Keratinocyte (primary cell): ENCODE measurements around the gene DOP1A. TPM values are rescaled to one million over a fixed set of nuclear protein-coding genes. Genes with fewer than 3 reads are reported as not detected.

Source experiments
- DNase-seq: peaks from one replicate; pipeline ENCODE4 v3.0.0-alpha.2; 2011; ENCODE audit warnings: low read depth, missing footprints, low spot score
- FAIRE-seq: peaks from 2 replicates; lab custom pipeline; 2011; peaks lifted over from hg19 to GRCh38; lab: Jason Lieb, UNC
- H2AFZ ChIP-seq: 2 replicates; pipeline ENCODE4 v1.6.0; 2012; ENCODE audit warnings: low read length, control low read depth, inconsistent platforms; ENCODE audit not compliant: control insufficient read depth
- H3K27ac ChIP-seq: 2 replicates; pipeline ENCODE4 v1.5.1; 2011; ENCODE audit warnings: low read length; ENCODE audit not compliant: control insufficient read depth, insufficient read depth
- H3K27me3 ChIP-seq: 3 replicates; pipeline ENCODE4 v1.6.0; 2011; ENCODE audit warnings: low read length; ENCODE audit not compliant: control insufficient read depth, insufficient read depth; ENCODE audit errors: extremely low read depth
- H3K36me3 ChIP-seq, 2 experiments: 2 replicates in 1 of 2; 3 replicates in 1 of 2; pipeline ENCODE4 v1.5.1; 2011; ENCODE audit warnings: low read length in 2 of 2, mild to moderate bottlenecking in 1 of 2; ENCODE audit not compliant: control insufficient read depth in 2 of 2, insufficient read depth in 2 of 2; ENCODE audit errors: extremely low read depth in 1 of 2
- H3K4me1 ChIP-seq: 3 replicates; pipeline ENCODE4 v1.5.1; 2011; ENCODE audit warnings: low read length; ENCODE audit not compliant: control insufficient read depth, insufficient read depth; ENCODE audit errors: extremely low read depth
- H3K4me2 ChIP-seq: 3 replicates; pipeline ENCODE4 v1.6.0; 2011; ENCODE audit warnings: low read depth, low read length; ENCODE audit not compliant: control insufficient read depth, insufficient read depth; ENCODE audit errors: extremely low read depth
- H3K4me3 ChIP-seq, 3 experiments: fragments of 200-600 bp in 1 of 3; sonication (generic) in 1 of 3; 2 replicates in 2 of 3; 3 replicates in 1 of 3; pipeline ENCODE4 v1.5.1; 2011 to 2016; ENCODE audit warnings: low read length in 3 of 3, mild to moderate bottlenecking in 3 of 3, control low read depth in 2 of 3, inconsistent platforms in 1 of 3, low read depth in 1 of 3, mixed read lengths in 1 of 3, mixed run types in 1 of 3, moderate library complexity in 1 of 3; ENCODE audit not compliant: control insufficient read depth in 2 of 3, insufficient read depth in 2 of 3; ENCODE audit errors: extremely low read depth in 1 of 3
- H3K79me2 ChIP-seq: 2 replicates; pipeline ENCODE4 v1.6.0; 2012; ENCODE audit warnings: low read length; ENCODE audit not compliant: control insufficient read depth, insufficient read depth
- H3K9ac ChIP-seq: 3 replicates; pipeline ENCODE4 v1.6.0; 2011; ENCODE audit warnings: low read length; ENCODE audit not compliant: control insufficient read depth, insufficient read depth; ENCODE audit errors: extremely low read depth
- H3K9me1 ChIP-seq: 3 replicates; pipeline ENCODE4 v1.6.0; 2011; ENCODE audit warnings: low read length; ENCODE audit not compliant: control insufficient read depth, insufficient read depth; ENCODE audit errors: extremely low read depth
- H3K9me3 ChIP-seq: 2 replicates; pipeline ENCODE4 v1.5.1; 2012; ENCODE audit warnings: low read depth, low read length; ENCODE audit not compliant: control insufficient read depth
- H4K20me1 ChIP-seq: 3 replicates; pipeline ENCODE4 v1.6.0; 2011; ENCODE audit warnings: low read length; ENCODE audit not compliant: control insufficient read depth, insufficient read depth; ENCODE audit errors: extremely low read depth
- EZH2 ChIP-seq: IDR thresholded peaks from one replicate; pipeline ENCODE4 v1.6.1; 2012; ENCODE audit warnings: inconsistent platforms, mild to moderate bottlenecking, low read length, moderate library complexity
- dilution Hi-C: fragments of 300-500 bp; cut with MboI; formaldehyde crosslinking; loops from one replicate; pipeline ENCODE4 v1.7.0; 2020; ENCODE audit warnings: low sequenced_read_pairs; ENCODE audit not compliant: extremely low pct_ligation_motif_present
- polyA plus RNA-seq, 5 experiments: library from polyadenylated mRNA; depleted of rRNA in 3 of 5; stranded (reverse) in 3 of 5; stranded (forward) in 1 of 5; unstranded in 1 of 5; fragments of >200 nt; gene quantifications; 1 replicate in 1 of 5; 2 replicates in 3 of 5; 3 replicates in 1 of 5; pipeline versions ENCODE4 v1.2.1 to v1.2.3, GENCODE V29; 2011 to 2012; ENCODE audit warnings: missing spikeins in 2 of 5, low read depth in 1 of 5, low replicate concordance in 1 of 5
- TF ChIP-seq, protein P1 (sequence below), 3 experiments: IDR thresholded peaks in 1 of 3; conservative IDR thresholded peaks in 1 of 3; optimal IDR thresholded peaks in 1 of 3; 2 replicates in 2 of 3; 3 replicates in 1 of 3; pipeline versions ENCODE3 to v1.5.1; 2011; ENCODE audit warnings: low read length in 3 of 3, mild to moderate bottlenecking in 3 of 3, moderate library complexity in 2 of 3, control low read depth in 1 of 3, inconsistent platforms in 1 of 3; ENCODE audit not compliant: insufficient read depth in 2 of 3; ENCODE audit errors: extremely low read depth in 1 of 3

DOP1A gene
- polyA plus RNA-seq, 1 donor (not counting 4 experiments of a cell fraction or from before 2014, with no cell fraction given) = 14.1 TPM

DNA sequence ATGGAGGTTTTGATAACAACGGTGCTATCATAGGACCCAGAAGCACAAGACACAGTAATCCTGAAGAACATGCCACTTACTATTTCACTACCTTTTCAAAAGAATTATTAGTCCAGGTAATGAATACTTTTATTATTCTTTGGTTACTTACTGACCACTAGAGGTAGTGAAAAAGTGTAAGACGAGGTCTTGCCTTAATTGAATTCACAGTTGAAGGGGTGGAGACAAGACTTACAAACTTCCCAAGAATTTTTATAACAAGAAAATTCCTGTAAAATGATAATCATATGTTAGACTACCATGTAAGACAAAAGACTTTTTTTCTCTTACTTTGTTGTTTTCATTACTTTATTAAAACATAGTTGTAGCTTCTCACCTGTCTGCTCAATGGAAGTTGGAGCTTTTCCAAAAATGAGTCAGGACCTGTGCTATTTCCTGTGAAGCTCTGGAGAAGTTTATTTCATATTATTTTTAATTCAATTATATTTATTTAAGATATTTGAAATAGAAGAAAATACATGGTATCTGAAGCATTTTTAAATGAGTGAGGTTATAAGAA lies 52.4 kb downstream of the DOP1A start:
- no peak overlapping the region for H2AFZ ChIP-seq
- H4K20me1 ChIP-seq = no peaks in the 10 kb centered on the region
- DNase-seq (peak; percentile 58), FAIRE-seq (no peak)
- H3K9me3 ChIP-seq = no peaks in the 10 kb centered on the region
- no peak for TF ChIP-seq EZH2
- TF ChIP-seq, protein P1, sequence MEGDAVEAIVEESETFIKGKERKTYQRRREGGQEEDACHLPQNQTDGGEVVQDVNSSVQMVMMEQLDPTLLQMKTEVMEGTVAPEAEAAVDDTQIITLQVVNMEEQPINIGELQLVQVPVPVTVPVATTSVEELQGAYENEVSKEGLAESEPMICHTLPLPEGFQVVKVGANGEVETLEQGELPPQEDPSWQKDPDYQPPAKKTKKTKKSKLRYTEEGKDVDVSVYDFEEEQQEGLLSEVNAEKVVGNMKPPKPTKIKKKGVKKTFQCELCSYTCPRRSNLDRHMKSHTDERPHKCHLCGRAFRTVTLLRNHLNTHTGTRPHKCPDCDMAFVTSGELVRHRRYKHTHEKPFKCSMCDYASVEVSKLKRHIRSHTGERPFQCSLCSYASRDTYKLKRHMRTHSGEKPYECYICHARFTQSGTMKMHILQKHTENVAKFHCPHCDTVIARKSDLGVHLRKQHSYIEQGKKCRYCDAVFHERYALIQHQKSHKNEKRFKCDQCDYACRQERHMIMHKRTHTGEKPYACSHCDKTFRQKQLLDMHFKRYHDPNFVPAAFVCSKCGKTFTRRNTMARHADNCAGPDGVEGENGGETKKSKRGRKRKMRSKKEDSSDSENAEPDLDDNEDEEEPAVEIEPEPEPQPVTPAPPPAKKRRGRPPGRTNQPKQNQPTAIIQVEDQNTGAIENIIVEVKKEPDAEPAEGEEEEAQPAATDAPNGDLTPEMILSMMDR (optimal IDR thresholded peaks at IDR 0.05 in 1 of 3, IDR thresholded peaks at IDR 0.05 in 1 of 3, conservative IDR thresholded peaks at IDR 0.05 in 1 of 3; ENCODE audit: extremely low read depth in 1 of 3, insufficient read depth in 2 of 3, low read length in 3 of 3) = peak in 1 of 3 experiments; percentile 8
- H3K4me1 ChIP-seq = peaks cover 10% of the 10 kb centered on the region
- no peak overlapping the region for H3K9ac ChIP-seq
- H3K27ac ChIP-seq = no peak overlapping the region
- H3K9me1 ChIP-seq = no peaks in the 10 kb centered on the region
- dilution Hi-C loops = no loop called here
- no peak overlapping the region for H3K4me3 ChIP-seq
- H3K27me3 ChIP-seq = no peaks in the 10 kb centered on the region
- H3K4me2 ChIP-seq = peak overlapping the region; percentile 47
- peaks cover 5 to 6% of the 10 kb centered on the region in 2 experiments for H3K36me3 ChIP-seq
- H3K79me2 ChIP-seq = no peaks in the 10 kb centered on the region

DNA sequence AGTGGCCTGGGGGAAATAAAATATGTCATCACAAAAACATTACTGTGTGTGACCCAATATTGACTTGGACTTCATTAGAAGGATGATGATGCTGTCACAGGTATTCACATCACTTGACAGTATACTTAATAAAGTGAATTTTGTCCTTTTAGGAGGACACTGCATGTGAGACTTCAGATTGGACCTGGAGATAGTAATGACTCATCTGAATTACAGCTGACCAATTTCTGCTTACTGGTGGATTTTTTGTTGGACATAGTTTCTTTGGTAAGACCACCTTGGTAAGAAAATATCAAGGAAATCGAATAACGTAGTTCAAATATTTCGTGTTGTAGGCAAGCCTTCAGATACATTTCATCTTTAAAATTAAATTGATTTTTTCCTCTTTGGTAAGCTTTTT lies 57.1 kb downstream of the DOP1A start:
- Histone ChIP-seq H2AFZ (no peak overlapping the region), H4K20me1 (no peaks in the 10 kb centered on the region), H3K9me3 (no peaks in the 10 kb centered on the region), H3K9me1 (no peaks in the 10 kb centered on the region), H3K27me3 (no peaks in the 10 kb centered on the region), H3K4me2 (no peak overlapping the region), H3K4me1 (peaks cover 7% of the 10 kb centered on the region), H3K27ac (no peak overlapping the region), H3K4me3 (no peak overlapping the region), H3K36me3 (peaks cover 11 to 20% of the 10 kb centered on the region in 2 experiments), H3K9ac (no peak overlapping the region), H3K79me2 (no peaks in the 10 kb centered on the region)
- DNase-seq (no peak), FAIRE-seq (no peak)
- no peak for TF ChIP-seq EZH2
- TF ChIP-seq, protein P1 (optimal IDR thresholded peaks at IDR 0.05 in 1 of 3, IDR thresholded peaks at IDR 0.05 in 1 of 3, conservative IDR thresholded peaks at IDR 0.05 in 1 of 3; ENCODE audit: extremely low read depth in 1 of 3, insufficient read depth in 2 of 3, low read length in 3 of 3) = no peak
- dilution Hi-C loops = no loop called here
